GM12878 (cell line): ENCODE data around the gene MMRN1. TPM values are rescaled to one million over a fixed set of nuclear protein-coding genes. Genes with fewer than 3 reads are reported as not detected.

Experiments used
- ATAC-seq: fragments of 200-7000 bp; cut with Tn5 transposase; 3 replicates; pipeline ENCODE4 v1.9.1; 2020; ENCODE audit warnings: mild to moderate bottlenecking, moderate library complexity
- BruUV-seq: library from RNA; stranded (reverse); fragments of 400-500 nt; replicated peaks from 2 replicates; lab custom pipeline; 2021; lab: Mats Ljungman, UMichigan
- CTCF ChIA-PET: fragments of 300-600 bp; sonication (Branson Sonifier 250); formaldehyde crosslinking; extraction: SDS; loops from one replicate; lab custom pipeline; 2021; ENCODE audit warnings: inconsistent platforms; lab: Yijun Ruan, JAX
- POLR2A ChIA-PET: fragments of 350-600 bp; formaldehyde crosslinking; extraction: SDS; loops from one replicate; lab custom pipeline; 2021; ENCODE audit warnings: inconsistent platforms; lab: Charles Lee
- RAD21 ChIA-PET: fragments of 300-600 bp; sonication (Branson Sonifier 250); formaldehyde crosslinking; loops from one replicate; lab custom pipeline; 2023; ENCODE audit warnings: antibody characterized with exemption; ENCODE audit not compliant: unreplicated experiment; lab: Charles Lee
- SMC1A ChIA-PET: fragments of 300-600 bp; sonication (Branson Sonifier 250); formaldehyde crosslinking; loops from one replicate; lab custom pipeline; 2023; ENCODE audit not compliant: unreplicated experiment, uncharacterized antibody; lab: Charles Lee
- DNase-seq: peaks from one replicate; pipeline ENCODE4 v3.0.0-alpha.2; 2011; ENCODE audit warnings: low read depth, low spot score
- FAIRE-seq: peaks from 3 replicates; lab custom pipeline; 2011; peaks lifted over from hg19 to GRCh38; lab: Jason Lieb, UNC
- H2AFZ ChIP-seq: 2 replicates; pipeline ENCODE4 v1.6.0; 2011; ENCODE audit warnings: low read depth, low read length, control low read depth; ENCODE audit not compliant: control insufficient read depth
- H3K27ac ChIP-seq: 2 replicates; pipeline ENCODE4 v1.5.1; 2011; ENCODE audit warnings: control low read depth; ENCODE audit not compliant: control insufficient read depth, insufficient read depth
- H3K27me3 ChIP-seq, 2 experiments: replicated peaks in 1 of 2; 2 replicates each; pipeline versions ENCODE4 v1.6.0 to v1.6.1; 2011; ENCODE audit warnings: low read length in 1 of 2; ENCODE audit not compliant: control insufficient read depth in 2 of 2, insufficient read depth in 2 of 2
- H3K36me3 ChIP-seq, 2 experiments: 2 replicates each; pipeline ENCODE4 v1.5.1; 2011; ENCODE audit warnings: low read length in 1 of 2; ENCODE audit not compliant: control insufficient read depth in 2 of 2, insufficient read depth in 2 of 2
- H3K4me1 ChIP-seq: 2 replicates; pipeline ENCODE4 v1.6.1; 2011; ENCODE audit warnings: mild to moderate bottlenecking, low read length, moderate library complexity, mixed read lengths; ENCODE audit not compliant: control insufficient read depth, insufficient read depth
- H3K4me2 ChIP-seq: 2 replicates; pipeline ENCODE4 v1.6.0; 2011; ENCODE audit warnings: control low read depth; ENCODE audit not compliant: control insufficient read depth, insufficient read depth
- H3K4me3 ChIP-seq: fragments of 200-600 bp; sonication (generic); 2 replicates; pipeline ENCODE4 v1.5.1; 2016
- H3K79me2 ChIP-seq: 2 replicates; pipeline ENCODE4 v1.6.0; 2011; ENCODE audit warnings: low read length; ENCODE audit not compliant: control insufficient read depth, insufficient read depth
- H3K9ac ChIP-seq: 2 replicates; pipeline ENCODE4 v1.8.0; 2011; ENCODE audit warnings: low read length, control low read depth, mixed read lengths; ENCODE audit not compliant: control insufficient read depth, insufficient read depth
- H3K9me3 ChIP-seq: replicated peaks from 3 replicates; pipeline ENCODE4 v1.5.1; 2011; ENCODE audit warnings: mild to moderate bottlenecking, low read length; ENCODE audit not compliant: control insufficient read depth, insufficient read depth
- H4K20me1 ChIP-seq: 2 replicates; pipeline ENCODE4 v1.6.0; 2011; ENCODE audit not compliant: control insufficient read depth, insufficient read depth
- ATF3 ChIP-seq: IDR thresholded peaks from 2 replicates; pipeline ENCODE4 v1.6.1; 2011; ENCODE audit warnings: low read depth, mild to moderate bottlenecking, low read length, moderate library complexity, borderline replicate concordance; ENCODE audit errors: extremely low read depth
- BRCA1 ChIP-seq: IDR thresholded peaks from 2 replicates; pipeline ENCODE4 v1.6.1; 2011; ENCODE audit warnings: low read depth, low read length, improper control_type of control experiment
- CBX3 ChIP-seq: fragments of 200-600 bp; sonication (generic); IDR thresholded peaks from 2 replicates; pipeline ENCODE4 v1.6.1; 2016; ENCODE audit warnings: low read depth, borderline replicate concordance
- CREB1 ChIP-seq: IDR thresholded peaks from 2 replicates; pipeline ENCODE4 v1.6.1; 2012; ENCODE audit warnings: low read depth, mild to moderate bottlenecking, inconsistent platforms
- EGR1 ChIP-seq, 2 experiments: IDR thresholded peaks; 1 replicate in 1 of 2; 2 replicates in 1 of 2; pipeline ENCODE4 v1.6.1; 2011 to 2012; ENCODE audit warnings: low read depth in 2 of 2, low read length in 2 of 2, borderline replicate concordance in 1 of 2, mild to moderate bottlenecking in 1 of 2, moderate library complexity in 1 of 2
- HDAC2 ChIP-seq: fragments of 200-600 bp; sonication (generic); IDR thresholded peaks from 2 replicates; pipeline ENCODE4 v1.6.1; 2017
- HDGF ChIP-seq: fragments of 450-650 bp; IDR thresholded peaks from 2 replicates; pipeline ENCODE4 v1.6.1; 2016; ENCODE audit warnings: antibody characterized with exemption
- MEF2B ChIP-seq: fragments of 450-650 bp; IDR thresholded peaks from 2 replicates; pipeline ENCODE4 v1.6.1; 2018; ENCODE audit warnings: mild to moderate bottlenecking, moderate library complexity; ENCODE audit not compliant: partially characterized antibody, poor library complexity, severe bottlenecking
- MTA2 ChIP-seq: fragments of 450-650 bp; IDR thresholded peaks from 2 replicates; pipeline ENCODE4 v1.6.1; 2016; ENCODE audit warnings: low read depth, mild to moderate bottlenecking, moderate library complexity
- MXI1 ChIP-seq: fragments of 150-350 bp; IDR thresholded peaks from 2 replicates; pipeline ENCODE4 v1.6.1; 2011; ENCODE audit warnings: low read depth, mild to moderate bottlenecking, inconsistent platforms, low read length, improper control_type of control experiment
- MYB ChIP-seq: fragments of 150-350 bp; IDR thresholded peaks from 2 replicates; pipeline ENCODE4 v1.6.1; 2014; ENCODE audit warnings: mild to moderate bottlenecking, low read depth, low read length, borderline replicate concordance
- PML ChIP-seq: IDR thresholded peaks from 2 replicates; pipeline ENCODE4 v1.6.1; 2012; ENCODE audit warnings: low read length, inconsistent platforms
- RCOR1 ChIP-seq: conservative IDR thresholded peaks from 2 replicates; pipeline ENCODE4 v1.6.1; 2012; ENCODE audit warnings: low read depth, low read length, improper control_type of control experiment
- RELB ChIP-seq: fragments of 450-650 bp; IDR thresholded peaks from 2 replicates; pipeline ENCODE4 v1.6.1; 2017; ENCODE audit warnings: low read depth, mild to moderate bottlenecking, moderate library complexity
- SRF ChIP-seq, 2 experiments: IDR thresholded peaks; 2 replicates each; pipeline ENCODE4 v1.6.1; 2011; ENCODE audit warnings: low read depth in 2 of 2, low read length in 2 of 2, mild to moderate bottlenecking in 1 of 2, moderate library complexity in 1 of 2
- USF1 ChIP-seq: IDR thresholded peaks from 2 replicates; pipeline ENCODE4 v1.6.1; 2011; ENCODE audit warnings: borderline replicate concordance, low read depth, mild to moderate bottlenecking, moderate library complexity, mixed read lengths, low read length; ENCODE audit not compliant: insufficient read depth; ENCODE audit errors: extremely low read length
- YBX1 ChIP-seq: fragments of 450-650 bp; IDR thresholded peaks from 2 replicates; pipeline ENCODE4 v1.6.1; 2016; ENCODE audit warnings: antibody characterized with exemption
- ZNF592 ChIP-seq: fragments of 450-650 bp; IDR thresholded peaks from 2 replicates; pipeline ENCODE4 v1.6.1; 2017; ENCODE audit warnings: mild to moderate bottlenecking, moderate library complexity
- WGBS: methylation state at CpG from one replicate; pipeline ENCODE4 v1.1.6; 2016; ENCODE audit warnings: low lambda C conversion rate; ENCODE audit not compliant: insufficient replicate concordance, insufficient coverage; ENCODE audit errors: missing lambda C conversion rate; 5-methylcytosine and 5-hydroxymethylcytosine counted together
- in situ Hi-C: fragments of 300-500 bp; cut with MboI; formaldehyde crosslinking; loops from 9 replicates; pipeline ENCODE4 v1.14.3; 2018; ENCODE audit warnings: mixed read lengths
- intact Hi-C: fragments of 100-400 bp; cut with micrococcal nuclease; formaldehyde crosslinking; loops from one replicate; pipeline ENCODE4 v1.14.2; 2022; ENCODE audit not compliant: unreplicated experiment
- polyA plus RNA-seq, 11 experiments: library from polyadenylated mRNA; depleted of rRNA in 4 of 11; unstranded in 6 of 11; stranded (reverse) in 5 of 11; fragments of >200 nt; fragmentation: Nextera tagmentation in 4 of 11; fragmentation: Illumina TruSeq in 1 of 11; extraction: Ambion mirVana in 4 of 11; extraction: Trizol in 1 of 11; gene quantifications; 1 replicate in 1 of 11; 2 replicates in 10 of 11; pipeline versions ENCODE4 v1.2.1 to v1.2.3, GENCODE V29; 2011 to 2016; ENCODE audit warnings: inconsistent platforms in 2 of 11, missing spikeins in 2 of 11, low read depth in 1 of 11
- total RNA-seq, 4 experiments: library from RNA; depleted of rRNA in 3 of 4; stranded (reverse); fragments of >200 nt in 3 of 4; fragmentation: Illumina TruSeq in 1 of 4; extraction: Trizol in 1 of 4; gene quantifications; 2 replicates each; pipeline versions ENCODE4 v1.2.1 to v1.2.3, GENCODE V29; 2013 to 2021

The MMRN1 gene
- total and polyA plus RNA-seq, 10 of the 15 experiments (the other 5 are each of a cell fraction or from before 2014, with no cell fraction given) = 0.50 to 3.9 (median 0.78) TPM

- Histone ChIP-seq H3K9me3 (no peaks in the 10 kb centered on the region), H3K36me3 (no peaks in the 10 kb centered on the region), H3K27ac (no peak overlapping the region), H2AFZ (no peak overlapping the region), H3K9ac (no peak overlapping the region), H3K4me2 (no peak overlapping the region), H4K20me1 (no peaks in the 10 kb centered on the region), H3K4me1 (no peaks in the 10 kb centered on the region), H3K79me2 (no peaks in the 10 kb centered on the region), H3K27me3 (no peaks in the 10 kb centered on the region), H3K4me3 (no peak overlapping the region)
- no peak for FAIRE-seq
- ChIA-PET POLR2A (no interaction called here), RAD21 (no interaction called here), CTCF (interaction anchor here (1.5 kb wide), 1 partner anchor 19 kb away, joined by 5 read pairs; no protein-coding TSS in a partner anchor), SMC1A (interaction anchor here (1.0 to 1.6 kb wide), 3 partner anchors 21 to 303 kb away, joined by 3 to 5 read pairs (median 5); no protein-coding TSS in a partner anchor)
- no peak for DNase-seq
- ATAC-seq = no peak
- intact Hi-C loops = no loop called here
- 50% methylated on average over 1 of the region's 1 CpG for WGBS
- no TSS peak for BruUV-seq
- TF ChIP-seq MXI1 = no peak
- no peak for TF ChIP-seq RELB
- no peak for TF ChIP-seq HDGF
- TF ChIP-seq YBX1 = no peak
- TF ChIP-seq MTA2 = no peak
- no peak for TF ChIP-seq EGR1 (IDR thresholded peaks at IDR 0.05; ENCODE audit: borderline replicate concordance in 1 of 2, low read depth in 2 of 2, low read length in 2 of 2)
- no peak for TF ChIP-seq CBX3
- no peak for TF ChIP-seq RCOR1
- no peak for TF ChIP-seq BRCA1
- TF ChIP-seq HDAC2 = no peak
- TF ChIP-seq MYB = no peak
- TF ChIP-seq PML = no peak
- TF ChIP-seq SRF (IDR thresholded peaks at IDR 0.05; ENCODE audit: low read depth in 2 of 2, low read length in 2 of 2) = no peak
- TF ChIP-seq CREB1 = no peak
- TF ChIP-seq USF1 = no peak
- no peak for TF ChIP-seq ZNF592
- TF ChIP-seq MEF2B = no peak
- no peak for TF ChIP-seq ATF3
- in situ Hi-C loops = no loop called here
These were observed 23.4 kb upstream of the MMRN1 start for GRCh38 chr4:89871211-89871610.
